K562 (cell line): Measurements from ENCODE around the gene SKIDA1. TPM values are rescaled to one million over a fixed set of nuclear protein-coding genes. Genes with fewer than 3 reads are reported as not detected.
A peak's percentile ranks its signal among the peaks of the same experiment; 100 is the strongest.

ENCODE experiments used
- ATF3 ChIP-seq, 2 experiments: fragments of 450-650 bp in 1 of 2; sonication (generic) in 1 of 2; formaldehyde crosslinking in 1 of 2; IDR thresholded peaks in 1 of 2; conservative IDR thresholded peaks in 1 of 2; 2 replicates each; pipeline versions ENCODE4 v1.6.1 to v1.8.1; 2016 to 2023; ENCODE audit warnings: mild to moderate bottlenecking in 2 of 2, moderate library complexity in 2 of 2, inconsistent platforms in 1 of 2, missing genetic modification reagents in 1 of 2
- CBFA2T3 ChIP-seq: fragments of 450-650 bp; IDR thresholded peaks from 2 replicates; pipeline ENCODE4 v1.6.1; 2017
- CHD1 ChIP-seq: fragments of 200-600 bp; sonication (generic); IDR thresholded peaks from one replicate; pipeline ENCODE4 v1.6.1; 2012; ENCODE audit warnings: mild to moderate bottlenecking, moderate library complexity, low read length, inconsistent platforms
- E2F1 ChIP-seq: sonication (generic); formaldehyde crosslinking; IDR thresholded peaks from 2 replicates; pipeline ENCODE4 v1.8.1; 2023; ENCODE audit warnings: mild to moderate bottlenecking, missing genetic modification reagents, moderate library complexity
- ETV6 ChIP-seq, 3 experiments: fragments of 150-350 bp in 1 of 3; sonication (generic) in 1 of 3; formaldehyde crosslinking in 1 of 3; IDR thresholded peaks; 2 replicates each; pipeline versions ENCODE4 v1.6.1 to v1.8.0; 2014 to 2022; ENCODE audit warnings: borderline replicate concordance in 2 of 3, low read depth in 2 of 3, antibody characterized with exemption in 1 of 3, low read length in 1 of 3, mild to moderate bottlenecking in 1 of 3, missing genetic modification reagents in 1 of 3
- OTX1 ChIP-seq: fragments of 450-650 bp; formaldehyde crosslinking; IDR thresholded peaks from 2 replicates; pipeline ENCODE4 v1.4.0; 2022; ENCODE audit warnings: mild to moderate bottlenecking
- PCBP1 ChIP-seq: fragments of 200-400 bp; formaldehyde crosslinking; IDR thresholded peaks from 2 replicates; pipeline ENCODE4 v1.6.1; 2018; ENCODE audit warnings: mild to moderate bottlenecking, low read depth, low read length; ENCODE audit not compliant: poor library complexity, severe bottlenecking
- PHB2 ChIP-seq: fragments of 450-650 bp; IDR thresholded peaks from 2 replicates; pipeline ENCODE4 v1.6.1; 2017; ENCODE audit warnings: low read depth
- RBBP5 ChIP-seq: fragments of 200-600 bp; sonication (generic); IDR thresholded peaks from 2 replicates; pipeline ENCODE4 v1.6.1; 2012; ENCODE audit warnings: borderline replicate concordance, mild to moderate bottlenecking, low read length, control low read depth, inconsistent platforms; ENCODE audit not compliant: insufficient read depth, poor library complexity, severe bottlenecking
- RBM25 ChIP-seq: fragments of 200-400 bp; formaldehyde crosslinking; IDR thresholded peaks from 2 replicates; pipeline ENCODE4 v1.6.1; 2018; ENCODE audit warnings: low read length, low read depth, moderate library complexity; ENCODE audit not compliant: severe bottlenecking
- TBP ChIP-seq: optimal IDR thresholded peaks from 2 replicates; pipeline ENCODE3; 2011; ENCODE audit warnings: low read depth, low read length, improper control_type of control experiment
- TCF15 ChIP-seq: fragments of 250-450 bp; sonication (Bioruptor Pico); IDR thresholded peaks from 2 replicates; pipeline ENCODE4 v1.8.0; 2022; ENCODE audit warnings: moderate library complexity, mild to moderate bottlenecking, inconsistent platforms
- TEAD2 ChIP-seq: fragments of 450-650 bp; IDR thresholded peaks from 2 replicates; pipeline ENCODE4 v1.6.1; 2016; ENCODE audit warnings: missing genetic modification characterization, control low read depth, missing compliant biosample characterization
- TRIM25 ChIP-seq: fragments of 450-650 bp; IDR thresholded peaks from 2 replicates; pipeline ENCODE4 v1.7.0; 2016; ENCODE audit warnings: borderline replicate concordance
- U2AF1 ChIP-seq: fragments of 200-400 bp; formaldehyde crosslinking; optimal IDR thresholded peaks from 2 replicates; pipeline ENCODE3; 2017; ENCODE audit warnings: mild to moderate bottlenecking, low read depth, low read length, moderate library complexity
- ZNF253 ChIP-seq: fragments of 250-450 bp; sonication (Bioruptor Pico); conservative IDR thresholded peaks from 2 replicates; pipeline ENCODE4 v1.6.1; 2021; ENCODE audit warnings: mild to moderate bottlenecking
- ZNF518B ChIP-seq: fragments of 250-450 bp; sonication (Bioruptor Pico); IDR thresholded peaks from 2 replicates; pipeline ENCODE4 v1.5.0; 2021; ENCODE audit warnings: mild to moderate bottlenecking, moderate library complexity
- ZNF785 ChIP-seq: fragments of 250-450 bp; sonication (Bioruptor Pico); IDR thresholded peaks from 2 replicates; pipeline ENCODE4 v1.4.0; 2020; ENCODE audit warnings: mild to moderate bottlenecking
- polyA plus RNA-seq, 8 experiments: library from polyadenylated mRNA; depleted of rRNA in 4 of 8; stranded (reverse) in 5 of 8; unstranded in 3 of 8; fragments of >200 nt; fragmentation: Nextera tagmentation in 2 of 8; fragmentation: Illumina TruSeq in 1 of 8; extraction: Ambion mirVana in 2 of 8; extraction: Trizol in 1 of 8; gene quantifications; 2 replicates each; pipeline versions ENCODE4 v1.2.1 to v1.2.3, GENCODE V29; 2011 to 2014; ENCODE audit warnings: inconsistent platforms in 1 of 8, missing spikeins in 1 of 8
- total RNA-seq, 7 experiments: library from RNA; depleted of rRNA in 6 of 7; stranded (reverse); fragments of >200 nt in 6 of 7; fragmentation: Illumina TruSeq in 2 of 7; extraction: Trizol in 2 of 7; gene quantifications; 2 replicates each; pipeline versions ENCODE4 v1.2.1 to v1.2.3, GENCODE V29; 2011 to 2021; ENCODE audit warnings: low replicate concordance in 1 of 7

The SKIDA1 gene
- total and polyA plus RNA-seq, 9 of the 15 experiments (the other 6 are each of a cell fraction or from before 2014, with no cell fraction given): 0.05 to 1.1 (median 0.42) TPM

- TF ChIP-seq TCF15 (CRISPR knock-in tag): no peak
- TF ChIP-seq ZNF518B: no peak
- no peak for TF ChIP-seq ZNF253 (CRISPR knock-in tag)
- no peak for TF ChIP-seq TEAD2 (tag)
- no peak for TF ChIP-seq U2AF1
- TF ChIP-seq E2F1: no peak
- no peak for TF ChIP-seq RBM25
- peak; percentile 73 for TF ChIP-seq RBBP5
- TF ChIP-seq TRIM25: 0 out of 2 replicates have a peak, but pooled peaks have one; percentile 23
- TF ChIP-seq CHD1: peak; percentile 70
- TF ChIP-seq ATF3 (IDR thresholded peaks at IDR 0.05): no peak
- 0 out of 2 replicates have a peak, but pooled peaks have one; percentile 49 for TF ChIP-seq ATF3 (CRISPR knock-in tag; conservative IDR thresholded peaks at IDR 0.05)
- TF ChIP-seq ZNF785 (CRISPR knock-in tag): no peak
- peak; percentile 44 for TF ChIP-seq TBP
- TF ChIP-seq CBFA2T3: no peak
- no peak for TF ChIP-seq OTX1 (CRISPR knock-in tag)
- no peak for TF ChIP-seq ETV6 (IDR thresholded peaks at IDR 0.05; ENCODE audit: borderline replicate concordance in 1 of 2, low read depth in 2 of 2, low read length in 1 of 2)
- no peak for TF ChIP-seq ETV6 (CRISPR knock-in tag; IDR thresholded peaks at IDR 0.05; ENCODE audit: borderline replicate concordance)
- TF ChIP-seq PCBP1: peak; percentile 76
- TF ChIP-seq PHB2: no peak
Measured at GRCh38 chr10:21533467-21534279, 8.2 kb upstream of the SKIDA1 start, which contains the start of gene MLLT10 (continued).
